Right kidney (tissue), 1 donor: Measurements from ENCODE around the gene UBTD1.
A peak's percentile ranks its signal among the peaks of the same experiment; 100 is the strongest.
"Not testable (repeated sequence)": the region's sequence is repeated elsewhere in the genome, so short reads cannot be mapped to it uniquely, and the experiment has no call there.

ENCODE experiments used
- DNase-seq: peaks from one replicate; pipeline ENCODE4 v3.0.0-alpha.2; 2016

UBTD1 gene

DNA sequence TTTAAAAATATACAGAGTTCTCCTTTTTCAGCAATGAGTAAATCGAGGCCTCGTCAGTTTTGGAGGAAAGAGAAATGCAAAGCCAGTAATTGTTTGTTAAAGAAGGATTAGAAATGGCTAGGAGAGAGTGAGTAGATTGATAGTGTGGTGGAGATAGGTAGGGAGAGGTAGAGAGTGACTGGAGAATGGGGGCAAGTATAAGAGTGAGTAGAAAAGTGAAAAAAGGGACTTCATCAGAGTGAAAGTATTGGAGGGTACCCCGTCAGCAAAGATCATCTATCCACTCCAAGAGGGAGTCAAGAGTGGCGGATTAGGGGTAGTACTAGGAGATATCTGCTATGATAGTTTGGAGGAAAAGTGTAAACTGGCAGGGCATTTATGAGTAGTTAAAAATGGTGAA lies 64.6 kb downstream of the UBTD1 start:
- no peak for DNase-seq

DNA sequence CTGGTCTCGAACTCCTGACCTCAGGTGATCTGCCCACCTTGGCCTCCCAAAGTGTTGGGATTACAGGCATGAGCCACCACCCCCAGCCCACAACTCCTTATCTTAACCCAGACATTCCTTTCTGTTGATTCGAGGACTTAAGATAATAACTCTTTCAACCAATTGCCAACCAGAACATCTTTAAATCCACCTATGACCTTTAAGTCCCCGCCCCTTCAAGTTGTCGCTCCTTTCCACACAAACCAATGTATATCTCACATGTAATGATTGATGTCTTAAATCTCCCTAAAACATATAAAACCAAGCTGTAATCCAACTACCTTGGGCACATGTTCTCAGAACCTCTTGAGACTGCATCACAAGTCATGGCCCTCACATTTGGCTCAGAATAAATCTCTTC lies 66.1 kb downstream of the UBTD1 start:
- DNase-seq: no peak

DNA sequence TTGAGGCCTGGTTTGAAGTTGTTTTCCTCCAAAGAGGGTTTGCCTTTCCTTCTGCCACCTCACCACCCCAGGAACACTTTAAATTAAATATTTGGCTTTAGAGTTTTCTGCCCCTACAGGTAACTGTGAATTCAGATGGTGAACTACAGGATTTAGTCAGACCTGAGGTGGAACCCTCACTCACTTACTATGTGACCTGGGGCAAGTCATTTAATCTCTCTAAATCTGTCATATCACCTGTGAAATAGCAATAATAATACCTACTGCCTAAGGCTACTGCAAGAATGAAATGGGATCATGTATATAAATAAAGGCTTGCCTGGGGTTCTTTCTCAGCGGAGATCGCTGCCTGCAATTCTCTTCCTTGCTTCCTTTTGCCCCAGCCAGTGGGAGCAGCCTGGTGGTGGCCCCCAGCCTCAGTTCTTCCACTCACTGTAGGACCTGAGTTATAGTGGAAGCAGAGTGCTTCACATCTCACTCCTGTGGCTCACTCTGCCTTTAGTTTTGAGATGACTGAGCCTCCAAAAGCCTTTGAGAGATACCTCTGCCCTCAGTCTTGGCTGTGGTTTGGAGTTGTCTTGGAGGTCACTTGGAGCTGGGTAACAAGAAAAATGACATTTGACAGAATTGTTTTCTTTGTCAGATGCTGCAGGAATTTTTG lies 67.7 kb downstream of the UBTD1 start:
- DNase-seq: no peak

DNA sequence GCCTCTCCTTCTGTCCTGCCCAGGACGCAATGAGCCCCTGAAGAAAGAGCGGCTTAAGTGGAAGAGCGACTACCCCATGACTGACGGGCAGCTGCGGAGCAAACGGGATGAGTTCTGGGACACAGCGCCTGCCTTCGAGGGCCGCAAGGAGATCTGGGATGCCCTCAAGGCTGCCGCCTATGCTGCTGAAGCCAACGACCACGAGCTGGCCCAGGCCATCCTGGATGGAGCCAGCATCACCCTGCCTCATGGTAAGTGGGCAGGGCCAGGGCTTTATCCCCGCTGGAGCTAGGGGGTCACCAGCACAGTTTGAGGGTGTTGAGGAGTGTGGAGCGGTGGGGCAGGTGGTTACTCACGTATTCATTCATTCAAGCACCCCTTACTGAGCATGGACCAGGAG lies 69.2 kb downstream of the UBTD1 start:
- DNase-seq: no peak

DNA sequence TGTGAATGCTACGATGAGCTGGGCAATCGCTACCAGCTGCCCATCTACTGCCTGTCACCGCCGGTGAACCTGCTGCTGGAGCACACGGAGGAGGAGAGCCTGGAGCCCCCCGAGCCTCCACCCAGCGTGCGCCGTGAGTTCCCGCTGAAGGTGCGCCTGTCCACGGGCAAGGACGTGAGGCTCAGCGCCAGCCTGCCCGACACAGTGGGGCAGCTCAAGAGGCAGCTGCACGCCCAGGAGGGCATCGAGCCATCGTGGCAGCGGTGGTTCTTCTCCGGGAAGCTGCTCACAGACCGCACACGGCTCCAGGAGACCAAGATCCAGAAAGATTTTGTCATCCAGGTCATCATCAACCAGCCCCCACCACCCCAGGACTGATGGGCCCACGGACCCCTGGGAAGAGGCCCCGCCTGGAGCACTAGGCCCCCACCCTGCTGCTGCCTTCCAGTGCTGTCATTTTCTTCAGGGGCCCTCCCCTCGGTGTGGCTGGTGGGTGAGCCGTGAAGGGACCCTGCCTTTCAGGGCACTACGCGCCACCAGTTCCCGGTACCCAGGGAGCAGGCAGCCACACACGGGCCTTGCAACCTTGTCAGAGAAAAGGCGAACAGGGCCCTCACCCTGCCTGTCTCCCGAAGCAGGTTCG lies 71.5 kb downstream of the UBTD1 start:
- no peak for DNase-seq

DNA sequence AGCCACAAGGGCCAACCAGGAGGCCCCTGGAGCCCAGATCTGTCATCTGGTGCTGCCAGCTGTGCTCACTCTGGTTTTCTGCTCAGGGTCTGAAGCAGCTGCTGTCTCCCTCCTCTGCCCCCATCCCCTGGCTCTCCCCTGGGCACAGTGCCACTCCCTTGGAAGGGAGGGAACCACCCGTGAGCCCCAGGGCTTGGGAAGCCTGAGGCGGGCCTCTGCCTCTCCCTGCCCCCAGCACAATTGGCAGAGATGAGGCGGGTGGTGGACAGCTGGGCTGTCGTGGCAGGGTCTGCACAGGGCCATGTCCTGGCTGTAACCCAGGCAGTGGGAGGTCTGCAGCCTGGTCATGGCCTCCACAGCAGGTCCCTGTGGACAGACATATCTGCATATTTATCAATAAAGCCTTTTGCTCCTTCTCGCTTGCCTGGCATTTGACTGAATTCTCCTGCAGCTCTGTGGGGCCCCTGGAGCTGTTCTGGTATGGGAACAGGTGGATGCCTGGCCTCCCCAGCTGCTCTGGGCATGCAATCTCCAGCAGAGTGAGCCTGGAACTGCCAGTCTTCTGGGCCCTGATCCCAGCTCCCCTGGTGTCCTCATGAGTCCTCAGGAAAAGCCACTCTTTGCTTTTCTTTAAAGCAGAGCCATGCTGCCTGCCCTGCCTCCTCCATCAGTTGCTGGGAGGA lies 72.2 kb downstream of the UBTD1 start:
- DNase-seq: no peak

DNA sequence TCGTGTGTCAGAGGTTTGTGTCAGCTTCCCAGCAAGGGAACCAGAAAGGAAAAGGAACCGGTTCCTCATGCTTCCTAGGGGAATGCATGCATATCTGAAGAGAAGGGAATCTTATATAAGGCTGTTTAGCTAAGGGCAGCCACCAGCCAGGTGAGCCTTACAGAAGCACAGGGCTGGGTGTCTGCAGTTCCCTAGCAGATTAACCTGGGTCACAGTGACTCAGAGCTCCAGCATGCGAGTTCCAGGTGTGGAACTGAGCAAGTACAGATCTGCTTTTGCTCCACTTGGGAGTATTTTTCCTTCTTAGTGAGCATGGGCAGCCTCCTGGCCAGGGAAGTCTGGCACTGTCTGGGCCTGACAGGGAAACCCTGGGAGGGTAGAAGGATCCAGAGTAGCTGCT lies 72.9 kb downstream of the UBTD1 start:
- DNase-seq: no peak

DNA sequence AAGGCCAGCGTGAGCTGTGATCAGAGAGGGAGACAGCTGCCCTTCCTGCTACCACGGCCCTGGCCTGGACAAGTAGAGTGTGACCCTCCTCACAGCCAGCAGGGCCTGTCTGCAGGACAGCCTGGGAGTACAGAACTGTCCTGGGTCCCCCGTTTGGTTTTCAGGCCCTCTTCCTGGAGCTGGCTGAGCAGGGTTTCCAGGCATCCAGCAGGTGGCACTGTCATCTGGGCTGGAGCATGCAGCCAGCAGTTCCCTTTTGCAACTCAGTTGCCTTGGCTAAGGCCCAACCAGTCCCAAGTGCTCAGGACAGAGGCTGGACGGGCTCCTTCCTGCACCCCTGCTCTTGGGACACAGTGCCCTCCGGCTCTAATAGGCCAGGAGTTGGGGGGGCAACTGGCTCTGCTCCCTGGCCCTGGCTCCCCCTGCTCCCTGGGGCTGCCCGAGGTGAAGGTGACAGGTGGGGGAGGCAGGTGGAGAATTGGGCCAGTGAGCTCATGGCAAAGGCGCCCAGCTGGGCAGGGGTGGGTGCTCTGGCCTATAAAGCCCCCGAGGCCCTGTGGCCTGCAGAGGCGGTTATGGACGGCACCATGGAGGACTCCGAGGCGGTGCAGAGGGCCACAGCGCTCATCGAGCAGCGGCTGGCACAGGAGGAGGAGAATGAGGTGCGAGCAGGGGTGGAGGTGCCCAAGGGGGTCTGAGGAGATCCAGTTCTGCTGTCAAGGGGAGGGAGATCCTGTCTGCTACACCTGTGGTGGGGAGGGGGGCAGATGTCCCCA lies 73.7 kb downstream of the UBTD1 start, which contains the start of gene ANKRD2:
TSS of gene ANKRD2 (plus strand) at position 566 of the 776 bp plus-strand sequence. CDS start at position 576, 10 bp downstream.
- DNase-seq: peak; percentile 58

DNA sequence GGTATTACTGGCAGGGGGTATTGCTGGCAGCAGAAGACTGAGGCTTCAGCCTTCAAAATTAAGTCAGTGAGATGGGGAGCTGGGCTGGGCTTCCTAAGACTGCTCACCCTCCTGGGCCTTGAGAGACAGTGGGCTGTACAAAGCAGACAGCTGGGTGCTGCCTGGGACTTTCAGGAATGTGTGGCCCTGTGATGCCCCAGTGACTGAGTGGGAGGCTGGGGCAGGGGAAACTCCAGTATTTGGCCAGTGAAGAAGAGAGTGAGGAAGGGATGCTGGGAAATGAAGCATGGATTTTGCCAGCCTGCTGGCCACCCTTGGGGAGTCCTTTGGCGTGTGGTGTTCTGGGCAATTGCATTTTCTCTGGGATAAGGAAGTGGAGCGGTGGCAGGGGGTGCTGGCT lies 74.3 kb downstream of the UBTD1 start:
- no peak for DNase-seq

DNA sequence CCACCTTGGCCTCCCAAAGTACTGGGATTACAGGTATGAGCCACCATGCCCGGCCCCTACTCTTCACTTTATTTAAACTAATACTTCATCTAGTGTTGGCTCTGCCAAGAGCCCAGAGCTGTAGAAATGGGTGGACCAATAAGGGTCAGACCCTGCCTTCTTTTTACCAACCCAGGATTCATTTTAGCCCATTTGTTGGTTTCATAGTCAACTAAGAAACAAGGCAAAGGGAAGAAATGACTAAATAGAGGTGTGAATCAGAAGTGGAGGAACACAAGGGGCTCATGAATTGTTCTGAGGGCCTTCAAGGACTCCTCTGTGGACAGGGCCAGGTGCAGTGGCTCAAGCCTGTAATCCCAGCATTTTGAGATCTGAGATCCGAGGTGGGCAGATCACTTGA lies 74.9 kb downstream of the UBTD1 start:
- DNase-seq: no peak

DNA sequence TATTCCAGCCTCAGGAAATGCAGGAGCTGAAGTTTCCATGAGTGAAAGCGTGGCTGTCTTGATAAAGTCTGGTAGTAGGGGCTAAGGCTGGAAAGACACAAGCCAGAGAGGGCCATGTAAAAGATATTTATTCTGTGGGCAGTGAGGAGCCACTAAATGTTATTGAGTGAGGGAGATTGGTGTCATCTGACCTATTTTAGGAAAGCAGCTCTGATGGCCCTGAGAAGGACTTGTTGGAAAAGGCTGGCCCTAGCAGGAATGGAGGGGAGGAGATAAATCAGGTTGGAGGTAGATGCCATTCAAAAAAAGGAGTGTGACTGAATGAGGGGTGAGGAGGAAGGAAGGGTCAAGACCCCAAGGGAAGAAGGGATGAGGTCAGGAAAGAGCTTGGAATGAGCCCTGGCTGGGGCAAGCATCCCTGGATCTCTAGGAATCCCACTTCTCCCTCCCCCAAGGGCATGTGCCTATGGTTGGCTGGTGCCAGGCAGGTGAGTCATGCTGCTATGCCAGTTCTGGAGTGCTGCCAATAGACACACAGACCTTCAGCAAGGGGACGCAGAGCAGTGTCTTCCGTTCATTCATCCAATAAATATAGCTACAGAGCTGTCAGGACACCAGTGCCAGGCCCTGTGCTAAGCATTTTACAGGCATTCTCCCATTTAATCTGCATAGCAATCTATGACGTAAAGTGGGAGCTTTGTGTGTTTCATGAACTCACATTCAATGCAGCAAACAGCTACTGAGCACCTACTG lies 75.8 kb downstream of the UBTD1 start:
- DNase-seq: peak; percentile 27

DNA sequence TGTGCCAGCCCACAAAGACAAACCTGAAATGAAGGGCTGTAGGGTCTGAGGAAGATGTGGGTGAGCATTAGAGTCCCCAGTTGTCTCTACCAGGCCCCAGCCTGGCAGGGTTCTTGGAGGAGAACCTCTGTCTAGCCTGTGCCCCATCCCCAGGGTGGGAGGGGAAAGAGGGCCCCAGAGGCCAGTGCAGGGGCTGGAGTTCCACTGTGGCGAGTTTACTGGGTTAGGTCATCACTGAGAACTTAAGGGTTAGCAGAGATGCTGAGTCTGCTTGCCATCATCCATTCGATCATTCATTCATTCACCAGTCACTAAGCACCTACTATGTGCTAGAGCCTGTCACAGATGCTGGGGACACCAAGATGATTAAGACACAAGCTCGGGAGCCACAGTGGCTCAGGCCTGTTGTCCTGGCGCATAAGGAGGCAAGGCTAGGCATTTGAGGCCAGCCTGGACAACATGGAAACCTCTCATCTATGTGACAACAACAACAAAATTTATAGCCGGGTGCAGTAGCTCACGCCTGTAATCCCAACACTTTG lies 76.5 kb downstream of the UBTD1 start:
- peak; percentile 25 for DNase-seq

DNA sequence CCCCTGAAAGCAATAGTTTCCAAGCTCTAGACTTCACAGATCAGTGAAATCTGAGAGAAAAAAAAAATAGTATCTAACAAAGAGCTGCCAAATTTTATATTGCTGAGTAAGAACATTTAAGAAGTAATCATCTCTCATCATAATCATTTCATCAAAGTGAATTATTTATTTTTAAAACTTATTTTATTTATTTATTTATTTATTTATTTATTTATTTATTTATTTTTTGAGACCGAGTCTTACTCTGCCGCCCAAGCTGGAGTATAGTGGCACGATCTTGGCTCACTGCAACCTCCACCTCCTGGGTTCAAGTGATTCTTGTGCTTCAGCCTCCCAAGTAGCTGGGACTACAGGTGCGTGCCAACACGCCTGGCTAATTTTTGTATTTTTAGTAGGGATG lies 77.8 kb downstream of the UBTD1 start:
- DNase-seq: not testable (repeated sequence)

DNA sequence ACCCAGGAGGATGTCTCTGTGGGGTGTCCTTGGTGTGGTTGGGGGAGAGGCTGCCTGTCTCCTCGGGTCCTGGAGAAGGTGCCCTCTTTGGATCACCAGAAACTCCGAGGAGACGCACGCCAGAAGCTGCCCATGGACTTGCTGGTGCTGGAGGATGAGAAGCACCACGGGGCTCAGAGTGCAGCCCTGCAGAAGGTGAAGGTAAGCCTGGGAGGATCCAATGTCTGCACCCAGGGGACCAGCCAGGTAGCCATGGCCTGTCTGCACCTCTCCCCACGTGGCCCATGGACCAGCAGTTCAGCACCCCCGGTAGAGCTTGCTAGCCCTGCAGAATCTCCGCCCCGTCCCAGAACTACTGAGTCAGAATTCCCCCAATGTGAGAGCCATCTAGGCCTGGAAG lies 79.0 kb downstream of the UBTD1 start:
- no peak for DNase-seq

DNA sequence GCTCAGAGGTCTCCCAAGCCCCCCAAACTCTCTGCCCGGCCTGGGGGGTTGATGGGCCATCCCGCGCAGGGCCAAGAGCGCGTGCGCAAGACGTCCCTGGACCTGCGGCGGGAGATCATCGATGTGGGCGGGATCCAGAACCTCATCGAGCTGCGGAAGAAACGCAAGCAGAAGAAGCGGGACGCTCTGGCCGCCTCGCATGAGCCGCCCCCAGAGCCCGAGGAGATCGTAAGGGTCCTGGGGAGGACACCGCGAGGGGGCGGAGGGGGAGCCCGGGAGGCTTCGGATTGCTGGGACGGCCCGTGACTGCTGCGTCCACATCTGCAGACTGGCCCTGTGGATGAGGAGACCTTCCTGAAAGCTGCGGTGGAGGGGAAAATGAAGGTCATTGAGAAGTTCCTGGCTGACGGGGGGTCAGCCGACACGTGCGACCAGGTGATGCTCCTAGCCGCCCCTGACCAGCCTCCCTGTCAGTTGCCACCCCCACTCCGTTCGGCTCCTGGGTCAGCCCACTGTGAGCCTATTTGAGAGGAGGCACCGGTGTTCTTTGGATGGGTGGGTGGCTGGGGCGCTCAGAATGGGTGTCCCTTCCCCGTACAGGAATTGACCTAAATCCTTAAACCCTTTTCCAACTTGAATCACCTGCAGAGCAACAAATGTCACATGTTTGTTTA lies 79.6 kb downstream of the UBTD1 start:
- no peak for DNase-seq

DNA sequence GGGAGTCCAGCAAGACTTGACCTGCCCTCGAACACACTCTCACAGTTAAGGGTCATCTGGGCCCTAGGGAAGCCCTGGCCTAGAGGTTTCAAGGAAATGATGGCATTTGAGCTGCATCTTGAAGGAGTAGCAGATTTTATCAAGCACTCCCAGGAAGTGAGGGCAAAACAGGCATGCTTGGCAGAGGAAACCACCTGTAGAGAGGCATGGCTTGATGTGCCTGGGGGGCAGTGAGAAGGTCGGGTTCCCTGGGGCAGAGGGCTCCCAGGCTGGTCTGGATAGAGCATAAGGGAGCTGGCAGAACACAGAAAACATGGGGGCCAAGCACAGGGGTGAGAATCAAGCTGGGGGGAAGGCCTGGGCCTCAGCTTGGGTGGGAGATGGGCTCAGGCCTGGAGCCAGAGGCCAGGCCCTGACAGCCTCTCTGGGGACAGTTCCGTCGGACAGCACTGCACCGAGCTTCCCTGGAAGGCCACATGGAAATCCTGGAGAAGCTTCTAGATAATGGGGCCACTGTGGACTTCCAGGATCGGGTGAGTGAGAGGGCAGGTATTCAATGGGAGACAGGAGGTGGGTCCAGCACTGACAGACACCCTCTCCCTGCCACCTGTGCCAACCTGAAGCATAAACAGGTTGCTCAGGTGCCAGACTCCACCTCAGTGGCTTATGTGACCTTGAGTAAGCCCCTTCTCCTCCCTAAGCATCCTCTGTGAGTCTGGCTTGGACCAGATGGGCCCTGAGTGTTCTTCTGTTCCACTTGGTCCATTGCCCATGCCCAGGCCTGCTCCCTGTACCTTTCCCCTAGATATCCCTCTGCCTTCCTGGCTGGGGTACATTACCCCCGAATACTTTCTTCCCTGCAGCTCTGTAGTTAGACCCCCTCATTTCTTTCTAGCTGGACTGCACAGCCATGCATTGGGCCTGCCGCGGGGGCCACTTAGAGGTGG lies 82.0 kb downstream of the UBTD1 start:
- no peak for DNase-seq

DNA sequence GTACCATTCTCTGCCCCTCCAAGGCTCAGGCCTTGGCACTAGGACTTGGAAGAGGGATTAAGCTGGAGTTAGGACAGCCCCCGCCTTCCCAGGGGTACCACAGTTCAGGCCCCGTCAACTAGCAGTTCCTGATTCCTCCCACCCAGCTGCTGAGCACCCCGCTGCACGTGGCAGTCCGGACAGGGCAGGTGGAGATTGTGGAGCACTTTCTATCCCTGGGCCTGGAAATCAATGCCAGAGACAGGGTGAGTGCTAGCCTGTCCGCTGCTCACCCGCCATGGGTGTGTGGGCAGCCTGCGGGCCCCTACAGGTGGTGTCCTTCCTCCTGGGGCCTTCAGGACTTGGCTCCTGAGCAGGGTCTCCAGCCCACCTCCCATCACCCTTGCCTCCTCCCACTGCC lies 83.4 kb downstream of the UBTD1 start:
- DNase-seq: no peak

DNA sequence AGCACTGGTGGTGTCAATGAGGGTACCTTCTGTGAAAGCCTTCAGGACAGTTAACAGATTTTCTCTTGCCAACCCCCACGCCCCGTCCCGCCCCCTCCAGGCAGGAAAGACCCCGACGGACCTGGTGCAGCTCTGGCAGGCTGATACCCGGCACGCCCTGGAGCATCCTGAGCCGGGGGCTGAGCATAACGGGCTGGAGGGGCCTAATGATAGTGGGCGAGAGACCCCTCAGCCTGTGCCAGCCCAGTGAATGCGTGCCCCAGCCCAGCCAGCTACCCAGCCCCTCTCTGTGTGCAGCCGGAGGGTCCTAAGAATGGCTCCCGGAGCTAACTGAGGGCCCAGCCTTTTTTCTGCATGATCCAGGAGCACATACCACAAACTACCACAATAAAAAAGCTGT lies 84.8 kb downstream of the UBTD1 start:
- DNase-seq: no peak

DNA sequence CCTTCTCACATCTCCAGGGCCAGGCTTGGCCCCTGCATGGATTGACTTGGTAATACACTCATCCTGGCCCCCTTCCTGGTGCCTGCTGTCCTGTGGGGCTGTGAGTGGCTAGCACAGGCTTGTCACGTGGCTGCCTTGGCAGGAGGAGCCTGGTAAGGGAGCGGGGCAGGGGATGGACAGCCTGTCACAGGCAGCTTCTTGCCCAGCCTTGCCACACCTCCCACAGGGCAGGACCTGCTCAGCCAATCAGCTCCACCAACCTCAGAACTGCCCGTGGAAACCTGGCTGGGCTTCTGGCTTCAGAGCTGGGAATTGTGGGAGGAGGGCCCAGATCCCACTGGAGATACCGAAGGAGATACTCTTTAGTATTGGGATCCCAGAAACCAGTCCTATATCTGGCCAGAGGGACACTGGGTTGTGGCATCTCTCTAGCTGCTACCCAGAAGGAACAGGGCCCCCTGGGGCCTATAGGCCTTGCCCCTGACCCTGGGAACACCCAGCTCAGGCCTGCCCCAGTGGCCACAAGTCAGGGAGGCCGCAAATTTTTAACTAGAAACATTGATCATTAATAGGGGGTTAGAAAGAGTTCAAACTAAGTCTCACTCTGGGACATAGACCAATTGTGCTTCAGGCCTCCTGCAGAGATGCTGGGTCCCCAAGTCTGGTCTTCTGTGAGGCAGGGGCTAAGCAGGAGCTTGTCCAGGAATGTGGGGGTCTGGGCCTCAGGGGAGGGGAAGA lies 85.5 kb downstream of the UBTD1 start, which contains the start of gene HOGA1:
TSS of gene HOGA1 (plus strand) at position 330 of the 738 bp plus-strand sequence. CDS start at position 645, 315 bp downstream.
- peak; percentile 72 for DNase-seq
